Trophoblast cell (in vitro differentiated cells and primary cell): ENCODE measurements around the gene NSG1. TPM values are rescaled to one million over a fixed set of nuclear protein-coding genes. Genes with fewer than 3 reads are reported as not detected.

Source experiments
- DNase-seq, 2 donors: peaks; one replicate each; pipeline ENCODE4 v3.0.0-alpha.2; 2016
- H2AFZ ChIP-seq: 2 replicates; pipeline ENCODE4 v1.6.1; 2013; ENCODE audit warnings: low read length, moderate library complexity, mild to moderate bottlenecking; ENCODE audit not compliant: insufficient read depth, poor library complexity
- H2AK5ac ChIP-seq: 2 replicates; pipeline ENCODE4 v1.6.1; 2013; ENCODE audit warnings: mild to moderate bottlenecking, low read length
- H2BK120ac ChIP-seq: 2 replicates; pipeline ENCODE4 v1.6.1; 2013; ENCODE audit warnings: low read length, mild to moderate bottlenecking, moderate library complexity; ENCODE audit not compliant: insufficient read depth, poor library complexity
- H2BK12ac ChIP-seq: 2 replicates; pipeline ENCODE4 v1.6.1; 2013; ENCODE audit warnings: mild to moderate bottlenecking, low read length, moderate library complexity
- H2BK5ac ChIP-seq: 2 replicates; pipeline ENCODE4 v1.6.1; 2013; ENCODE audit warnings: low read length, low read depth, moderate library complexity, mild to moderate bottlenecking; ENCODE audit not compliant: poor library complexity
- H3K14ac ChIP-seq: 2 replicates; pipeline ENCODE4 v1.6.1; 2013; ENCODE audit warnings: mild to moderate bottlenecking, low read length
- H3K18ac ChIP-seq: 2 replicates; pipeline ENCODE4 v1.6.1; 2013; ENCODE audit warnings: mild to moderate bottlenecking, low read length
- H3K23ac ChIP-seq: 2 replicates; pipeline ENCODE4 v1.6.1; 2013; ENCODE audit warnings: low read length
- H3K27ac ChIP-seq: 2 replicates; pipeline ENCODE4 v1.5.1; 2013; ENCODE audit warnings: low read depth, mild to moderate bottlenecking, inconsistent platforms, low read length, moderate library complexity
- H3K27me3 ChIP-seq: 2 replicates; pipeline ENCODE4 v1.6.1; 2013; ENCODE audit warnings: inconsistent platforms, mild to moderate bottlenecking, low read length, moderate library complexity; ENCODE audit not compliant: insufficient read depth
- H3K36me3 ChIP-seq, 2 experiments: 1 replicate in 1 of 2; 2 replicates in 1 of 2; pipeline ENCODE4 v1.6.1; 2013; ENCODE audit warnings: low read length in 2 of 2, mild to moderate bottlenecking in 2 of 2, moderate library complexity in 1 of 2; ENCODE audit not compliant: insufficient read depth in 2 of 2, control insufficient read depth in 1 of 2
- H3K4ac ChIP-seq: 2 replicates; pipeline ENCODE4 v1.6.1; 2013; ENCODE audit warnings: low read depth, mild to moderate bottlenecking, low read length, moderate library complexity
- H3K4me1 ChIP-seq, 2 experiments: 1 replicate in 1 of 2; 2 replicates in 1 of 2; pipeline ENCODE4 v1.6.1; 2013; ENCODE audit warnings: low read length in 2 of 2, mild to moderate bottlenecking in 2 of 2, moderate library complexity in 1 of 2; ENCODE audit not compliant: insufficient read depth in 2 of 2, control insufficient read depth in 1 of 2
- H3K4me2 ChIP-seq: 2 replicates; pipeline ENCODE4 v1.6.1; 2013; ENCODE audit warnings: inconsistent platforms, mild to moderate bottlenecking, low read length, moderate library complexity
- H3K4me3 ChIP-seq: 2 replicates; pipeline ENCODE4 v1.5.1; 2013; ENCODE audit warnings: mild to moderate bottlenecking, low read depth, low read length, inconsistent platforms
- H3K79me1 ChIP-seq: one replicate; pipeline ENCODE4 v1.6.1; 2013; ENCODE audit warnings: low read length
- H3K79me2 ChIP-seq: 2 replicates; pipeline ENCODE4 v1.6.1; 2013; ENCODE audit warnings: low read length, mild to moderate bottlenecking; ENCODE audit not compliant: control insufficient read depth, insufficient read depth, poor library complexity
- H3K9ac ChIP-seq: 2 replicates; pipeline ENCODE4 v1.6.1; 2013; ENCODE audit warnings: mild to moderate bottlenecking, low read length
- H3K9me3 ChIP-seq: 2 replicates; pipeline ENCODE4 v1.6.1; 2013; ENCODE audit warnings: low read depth, mild to moderate bottlenecking, control low read depth, inconsistent platforms, low read length; ENCODE audit not compliant: insufficient read depth
- H4K12ac ChIP-seq: 2 replicates; pipeline ENCODE4 v1.6.1; 2013; ENCODE audit warnings: low read depth, mild to moderate bottlenecking, low read length, moderate library complexity
- H4K8ac ChIP-seq: 2 replicates; pipeline ENCODE4 v1.6.1; 2013; ENCODE audit warnings: low read depth, mild to moderate bottlenecking, low read length, moderate library complexity
- H4K91ac ChIP-seq: one replicate; pipeline ENCODE4 v1.6.1; 2013; ENCODE audit warnings: low read depth, mild to moderate bottlenecking, low read length, moderate library complexity
- WGBS: extraction: QIAGEN DNeasy Blood & Tissue Kit; methylation state at CpG from one replicate; pipeline ENCODE4 v1.1.7; 2013; ENCODE audit warnings: missing lambda C conversion rate; ENCODE audit not compliant: insufficient read length, insufficient coverage; ENCODE audit errors: extremely low coverage; 5-methylcytosine and 5-hydroxymethylcytosine counted together
- polyA plus RNA-seq: library from polyadenylated mRNA; stranded (reverse); fragments of 200-250 nt; gene quantifications from 2 replicates; pipeline ENCODE4 v1.2.3, GENCODE V29; 2013

Gene NSG1, protein sequence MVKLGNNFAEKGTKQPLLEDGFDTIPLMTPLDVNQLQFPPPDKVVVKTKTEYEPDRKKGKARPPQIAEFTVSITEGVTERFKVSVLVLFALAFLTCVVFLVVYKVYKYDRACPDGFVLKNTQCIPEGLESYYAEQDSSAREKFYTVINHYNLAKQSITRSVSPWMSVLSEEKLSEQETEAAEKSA
- polyA plus RNA-seq, result 54.6 and 54.7 TPM in 2 replicates

- Histone ChIP-seq H2BK120ac (peak within 1 kb of the TSS; percentile 47), H2AK5ac (no peak within 1 kb of the TSS), H3K18ac (peak within 1 kb of the TSS; percentile 39), H3K79me2 (peaks cover 4% of the 10 kb centered on the region), H2BK5ac (peak within 1 kb of the TSS; percentile 11), H3K27me3 (peaks cover 26% of the 10 kb centered on the region), H3K4me2 (peak within 1 kb of the TSS; percentile 69), H3K4me3 (peak within 1 kb of the TSS; percentile 79), H4K12ac (peak within 1 kb of the TSS; percentile 56), H3K4me1 (peaks cover 14 to 15% of the 10 kb centered on the region in 2 experiments), H3K14ac (peak within 1 kb of the TSS; percentile 21), H3K27ac (no peak within 1 kb of the TSS), H3K9me3 (peaks cover 2% of the 10 kb centered on the region), H3K23ac (no peak within 1 kb of the TSS), H4K91ac (peak within 1 kb of the TSS; percentile 78), H2BK12ac (peak within 1 kb of the TSS; percentile 3), H3K4ac (no peak within 1 kb of the TSS), H2AFZ (peak within 1 kb of the TSS; percentile 48), H3K9ac (peak within 1 kb of the TSS; percentile 55), H4K8ac (peak within 1 kb of the TSS; percentile 67), H3K79me1 (peaks cover 15% of the 10 kb centered on the region), H3K36me3 (peaks cover 4 to 12% of the 10 kb centered on the region in 2 experiments)
- peak in 1 of 2 donors; percentile 34 for DNase-seq
- WGBS, result no CpG with 5 or more reads among the region's 87 CpGs
Measured at GRCh38 chr4:4386736-4387392, at the start of gene NSG1. Gene NSG1, plus strand, starts transcription at chr4:4387102. Its CDS starts 528 bp downstream, at chr4:4387630.

DNA sequence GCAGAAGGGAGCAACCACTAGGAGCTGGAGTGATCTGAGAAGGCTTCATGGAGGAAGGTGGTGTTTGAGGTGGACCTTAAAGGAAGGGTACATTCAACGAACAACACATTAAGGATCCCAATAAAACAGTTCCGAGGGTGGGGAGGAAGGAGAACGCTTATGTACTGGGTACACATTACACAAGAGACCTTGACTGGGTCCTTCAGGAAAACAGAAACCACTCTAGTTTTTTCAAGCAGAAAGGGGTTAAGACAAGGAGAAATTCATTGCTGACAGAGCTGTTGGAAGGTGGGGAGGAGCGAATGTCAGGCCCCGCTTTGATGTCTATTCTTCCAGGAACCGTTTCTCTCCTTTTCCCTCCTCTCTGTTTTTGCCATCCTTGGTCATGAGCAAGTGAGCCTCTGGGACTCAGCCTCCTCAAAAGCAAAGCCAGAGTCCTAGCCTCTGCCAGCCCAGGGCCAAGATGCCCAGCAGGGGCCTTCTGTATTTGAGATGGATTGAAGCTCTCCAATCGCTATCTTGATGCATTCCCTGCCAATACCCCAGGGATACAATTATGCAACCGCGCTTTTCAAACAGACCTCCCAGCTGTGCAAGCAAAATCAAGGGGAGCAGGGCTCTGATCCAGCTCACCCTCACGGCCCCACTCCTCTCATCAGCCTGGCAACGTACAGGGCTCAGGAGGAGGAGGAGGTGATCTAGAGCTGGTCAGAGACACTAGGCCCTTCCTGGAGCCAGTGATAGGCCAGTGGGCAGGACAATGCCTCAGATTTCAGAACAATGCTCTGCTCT lies 48.5 kb upstream of the NSG1 start:
- Histone ChIP-seq H3K4me1 (no peaks in the 10 kb centered on the region), H3K4ac (no peak overlapping the region), H2AK5ac (no peak overlapping the region), H4K12ac (no peak overlapping the region), H3K79me2 (no peaks in the 10 kb centered on the region), H3K4me2 (no peak overlapping the region), H3K27ac (no peak overlapping the region), H2AFZ (no peak overlapping the region), H3K27me3 (no peaks in the 10 kb centered on the region), H4K8ac (no peak overlapping the region), H3K36me3 (no peaks in the 10 kb centered on the region), H3K9me3 (peaks cover 3% of the 10 kb centered on the region), H2BK5ac (no peak overlapping the region), H4K91ac (no peak overlapping the region), H3K79me1 (no peaks in the 10 kb centered on the region), H3K4me3 (peak overlapping the region; percentile 19), H3K23ac (no peak overlapping the region), H3K18ac (no peak overlapping the region), H3K9ac (no peak overlapping the region), H2BK120ac (no peak overlapping the region), H3K14ac (no peak overlapping the region), H2BK12ac (no peak overlapping the region)
- no peak for DNase-seq
- WGBS, result no CpG with 5 or more reads among the region's 11 CpGs

DNA sequence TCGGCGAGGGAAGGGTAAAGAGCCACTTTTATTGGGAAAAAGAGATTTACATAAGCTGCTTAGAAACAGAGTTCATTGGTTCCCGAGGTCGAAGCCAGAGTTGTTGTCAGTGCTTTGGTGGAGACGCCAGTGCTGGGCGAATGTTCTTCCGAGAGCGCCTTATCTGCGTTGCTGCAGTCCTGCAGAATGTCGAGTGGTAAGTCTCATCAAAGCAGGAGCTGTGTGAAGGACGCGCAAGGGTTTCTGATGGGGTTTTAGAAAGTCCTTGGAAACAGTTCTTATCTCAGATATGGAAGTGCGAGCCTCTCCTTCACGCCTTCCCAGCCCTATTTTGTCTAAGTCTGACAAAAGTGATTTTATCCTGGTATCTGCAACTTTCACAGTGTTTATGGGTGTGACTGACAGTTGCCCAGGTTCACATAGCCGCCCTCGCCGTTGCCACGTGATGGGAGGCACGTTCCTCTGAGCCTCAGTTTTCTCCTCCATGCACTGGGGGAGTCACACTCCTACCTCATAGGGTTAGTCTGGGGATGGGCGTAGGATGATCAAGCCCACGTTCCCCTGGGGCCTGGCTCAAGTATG lies 47.3 kb upstream of the NSG1 start:
- no peak overlapping the region for H3K9ac ChIP-seq
- H3K9me3 ChIP-seq, result no peaks in the 10 kb centered on the region
- H2BK12ac ChIP-seq, result no peak overlapping the region
- H2BK5ac ChIP-seq, result no peak overlapping the region
- no peak overlapping the region for H3K4me2 ChIP-seq
- no peak overlapping the region for H2AK5ac ChIP-seq
- H3K4ac ChIP-seq, result no peak overlapping the region
- H4K12ac ChIP-seq, result no peak overlapping the region
- no peaks in the 10 kb centered on the region for H3K36me3 ChIP-seq
- DNase-seq, result no peak
- H3K14ac ChIP-seq, result no peak overlapping the region
- H3K4me1 ChIP-seq, result no peaks in the 10 kb centered on the region
- WGBS, result no CpG with 5 or more reads among the region's 21 CpGs
- H3K27me3 ChIP-seq, result no peaks in the 10 kb centered on the region
- no peak overlapping the region for H3K27ac ChIP-seq
- H4K8ac ChIP-seq, result no peak overlapping the region
- no peaks in the 10 kb centered on the region for H3K79me1 ChIP-seq
- no peaks in the 10 kb centered on the region for H3K79me2 ChIP-seq
- H4K91ac ChIP-seq, result no peak overlapping the region
- no peak overlapping the region for H2AFZ ChIP-seq
- H3K18ac ChIP-seq, result no peak overlapping the region
- no peak overlapping the region for H3K4me3 ChIP-seq
- H2BK120ac ChIP-seq, result no peak overlapping the region
- H3K23ac ChIP-seq, result no peak overlapping the region

- H2BK120ac ChIP-seq, result no peak overlapping the region
- H3K14ac ChIP-seq, result no peak overlapping the region
- H4K91ac ChIP-seq, result no peak overlapping the region
- H2AFZ ChIP-seq, result no peak overlapping the region
- H4K8ac ChIP-seq, result no peak overlapping the region
- no peak overlapping the region for H3K23ac ChIP-seq
- no peak overlapping the region for H3K4me2 ChIP-seq
- no peak overlapping the region for H2BK5ac ChIP-seq
- H3K4me1 ChIP-seq, result no peaks in the 10 kb centered on the region
- no peaks in the 10 kb centered on the region for H3K79me2 ChIP-seq
- H3K27ac ChIP-seq, result no peak overlapping the region
- no peaks in the 10 kb centered on the region for H3K36me3 ChIP-seq
- H3K9ac ChIP-seq, result no peak overlapping the region
- WGBS, result no CpG with 5 or more reads among the region's 9 CpGs
- no peak overlapping the region for H2AK5ac ChIP-seq
- no peak for DNase-seq
- H3K79me1 ChIP-seq, result no peaks in the 10 kb centered on the region
- H3K27me3 ChIP-seq, result no peaks in the 10 kb centered on the region
- H3K4me3 ChIP-seq, result no peak overlapping the region
- H3K18ac ChIP-seq, result no peak overlapping the region
- H3K9me3 ChIP-seq, result no peaks in the 10 kb centered on the region
- no peak overlapping the region for H2BK12ac ChIP-seq
- no peak overlapping the region for H4K12ac ChIP-seq
- no peak overlapping the region for H3K4ac ChIP-seq
Measured at GRCh38 chr4:4341861-4342650, 44.8 kb upstream of the NSG1 start.
